Mesenchymal stem cell (in vitro differentiated cells and primary cell): ENCODE data around the gene HOXD4.

Experiments
- DNase-seq: peaks from one replicate; pipeline ENCODE4 v3.0.0-alpha.2; 2013
- H2AFZ ChIP-seq: one replicate; pipeline ENCODE4 v1.6.1; 2013; ENCODE audit warnings: low read depth, mild to moderate bottlenecking, control low read depth, inconsistent platforms, low read length, moderate library complexity
- H2AK5ac ChIP-seq: 2 replicates; pipeline ENCODE4 v1.6.1; 2013; ENCODE audit warnings: low read length, moderate library complexity, mild to moderate bottlenecking, inconsistent platforms; ENCODE audit not compliant: severe bottlenecking
- H2BK120ac ChIP-seq: one replicate; pipeline ENCODE4 v1.6.1; 2013; ENCODE audit warnings: low read depth, mild to moderate bottlenecking, inconsistent platforms, low read length, moderate library complexity
- H2BK12ac ChIP-seq, 2 experiments: one replicate each; pipeline ENCODE4 v1.6.1; 2013; ENCODE audit warnings: inconsistent platforms in 2 of 2, low read length in 2 of 2, mild to moderate bottlenecking in 2 of 2, moderate library complexity in 2 of 2, control low read depth in 1 of 2
- H2BK15ac ChIP-seq: one replicate; pipeline ENCODE4 v1.6.1; 2013; ENCODE audit warnings: mild to moderate bottlenecking, low read depth, inconsistent platforms; ENCODE audit not compliant: poor library complexity, severe bottlenecking
- H2BK5ac ChIP-seq: 2 replicates; pipeline ENCODE4 v1.6.1; 2013; ENCODE audit warnings: low read depth, mild to moderate bottlenecking, low read length, control low read depth, inconsistent platforms; ENCODE audit not compliant: poor library complexity, severe bottlenecking
- H3K14ac ChIP-seq, 2 experiments: one replicate each; pipeline ENCODE4 v1.6.1; 2013; ENCODE audit warnings: inconsistent platforms in 2 of 2, low read length in 2 of 2, control low read depth in 1 of 2, mild to moderate bottlenecking in 1 of 2, moderate library complexity in 1 of 2
- H3K18ac ChIP-seq, 2 experiments: one replicate each; pipeline ENCODE4 v1.6.1; 2013; ENCODE audit warnings: inconsistent platforms in 2 of 2, low read length in 2 of 2, control low read depth in 1 of 2, low read depth in 1 of 2, mild to moderate bottlenecking in 1 of 2
- H3K23ac ChIP-seq, 2 experiments: one replicate each; pipeline ENCODE4 v1.6.1; 2013; ENCODE audit warnings: inconsistent platforms in 2 of 2, low read length in 2 of 2, mild to moderate bottlenecking in 2 of 2, moderate library complexity in 2 of 2, control low read depth in 1 of 2
- H3K27ac ChIP-seq: 2 replicates; pipeline ENCODE4 v1.5.1; 2013; ENCODE audit warnings: mild to moderate bottlenecking, moderate library complexity, low read length, control low read depth, inconsistent platforms; ENCODE audit not compliant: poor library complexity, severe bottlenecking
- H3K27me3 ChIP-seq, 2 experiments: 2 replicates each; pipeline versions ENCODE4 v1.6.1 to v1.7.0; 2013; ENCODE audit warnings: low read length in 2 of 2, mild to moderate bottlenecking in 2 of 2, moderate library complexity in 2 of 2, control low read depth in 1 of 2, inconsistent platforms in 1 of 2; ENCODE audit not compliant: control insufficient read depth in 1 of 2, insufficient read depth in 1 of 2
- H3K36me3 ChIP-seq, 2 experiments: 2 replicates each; pipeline versions ENCODE4 v1.6.1 to v1.7.0; 2013; ENCODE audit warnings: low read length in 2 of 2, control low read depth in 1 of 2, inconsistent platforms in 1 of 2, low read depth in 1 of 2, mild to moderate bottlenecking in 1 of 2; ENCODE audit not compliant: insufficient read depth in 2 of 2, control insufficient read depth in 1 of 2
- H3K4ac ChIP-seq, 2 experiments: one replicate each; pipeline ENCODE4 v1.6.1; 2013; ENCODE audit warnings: inconsistent platforms in 2 of 2, low read length in 2 of 2, mild to moderate bottlenecking in 2 of 2, moderate library complexity in 2 of 2, control low read depth in 1 of 2, low read depth in 1 of 2
- H3K4me1 ChIP-seq: 2 replicates; pipeline ENCODE4 v1.6.1; 2013; ENCODE audit warnings: low read depth, low read length, control low read depth; ENCODE audit not compliant: control insufficient read depth, insufficient read depth
- H3K4me2 ChIP-seq: 2 replicates; pipeline ENCODE4 v1.6.1; 2013; ENCODE audit warnings: low read length, mild to moderate bottlenecking, inconsistent platforms; ENCODE audit not compliant: poor library complexity, severe bottlenecking
- H3K4me3 ChIP-seq, 2 experiments: 2 replicates each; pipeline versions ENCODE4 v1.5.1 to v1.7.0; 2013; ENCODE audit warnings: low read length in 2 of 2, mild to moderate bottlenecking in 2 of 2, control low read depth in 1 of 2, low read depth in 1 of 2; ENCODE audit not compliant: insufficient read depth in 1 of 2
- H3K79me1 ChIP-seq: replicated peaks from 2 replicates; pipeline ENCODE4 v1.6.1; 2013; ENCODE audit warnings: mild to moderate bottlenecking, control low read depth, low read length, inconsistent platforms; ENCODE audit not compliant: poor library complexity, severe bottlenecking
- H3K9ac ChIP-seq: 2 replicates; pipeline ENCODE4 v1.7.0; 2013; ENCODE audit warnings: mild to moderate bottlenecking, low read length, moderate library complexity
- H3K9me3 ChIP-seq: 2 replicates; pipeline ENCODE4 v1.7.0; 2013; ENCODE audit warnings: mild to moderate bottlenecking, low read length; ENCODE audit not compliant: control insufficient read depth
- H4K8ac ChIP-seq: one replicate; pipeline ENCODE4 v1.6.1; 2013; ENCODE audit warnings: inconsistent platforms, mild to moderate bottlenecking, low read length, moderate library complexity
- H4K91ac ChIP-seq: one replicate; pipeline ENCODE4 v1.6.1; 2013; ENCODE audit warnings: mild to moderate bottlenecking, low read length, inconsistent platforms
- WGBS: methylation state at CpG from one replicate; pipeline ENCODE4 v1.1.7; 2013; ENCODE audit warnings: mixed read lengths; 5-methylcytosine and 5-hydroxymethylcytosine counted together

The HOXD4 gene

DNA sequence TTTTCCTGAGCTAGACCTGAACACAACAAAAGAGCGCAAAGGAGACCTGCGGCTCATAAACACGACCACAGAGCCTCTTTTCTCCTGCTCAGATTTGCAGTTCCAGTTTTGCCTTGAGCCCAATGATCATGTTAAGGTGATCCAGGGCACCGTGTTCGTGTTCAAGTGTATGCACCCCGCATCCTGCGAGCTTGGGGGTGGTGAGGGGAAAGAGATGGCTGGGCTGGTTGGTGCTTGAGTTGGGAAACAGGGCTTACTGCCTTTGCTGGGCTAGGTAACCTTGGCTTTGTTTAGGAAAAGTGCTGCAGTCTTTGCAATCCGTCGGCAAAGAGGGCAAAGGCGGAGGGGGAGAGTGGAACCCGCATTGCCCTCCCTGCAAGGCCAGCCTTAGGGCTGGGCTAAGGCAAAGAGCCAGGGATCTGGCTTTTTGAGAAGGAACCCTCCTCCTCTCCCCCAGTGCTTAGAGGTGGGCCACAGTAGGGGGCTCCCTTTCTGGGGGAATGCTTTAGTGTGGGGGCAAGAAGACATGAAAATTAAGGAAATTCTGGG lies 33.5 kb upstream of the HOXD4 start:
- no peak overlapping the region for H2BK12ac ChIP-seq
- H3K4me2 ChIP-seq: no peak overlapping the region
- H3K27ac ChIP-seq: no peak overlapping the region
- H3K27me3 ChIP-seq: peaks cover 88 to 97% of the 10 kb centered on the region in 2 experiments
- no peak overlapping the region for H3K9ac ChIP-seq
- no peak overlapping the region for H2BK15ac ChIP-seq
- H3K79me1 ChIP-seq: no peaks in the 10 kb centered on the region
- no peak for DNase-seq
- H3K36me3 ChIP-seq: no peaks in the 10 kb centered on the region
- H3K14ac ChIP-seq: no peak overlapping the region
- peaks cover 20% of the 10 kb centered on the region for H3K4me1 ChIP-seq
- no peak overlapping the region for H4K8ac ChIP-seq
- no peak overlapping the region for H2AFZ ChIP-seq
- no peak overlapping the region for H3K18ac ChIP-seq
- no peak overlapping the region for H3K23ac ChIP-seq
- H2BK5ac ChIP-seq: no peak overlapping the region
- H3K9me3 ChIP-seq: no peaks in the 10 kb centered on the region
- H2AK5ac ChIP-seq: no peak overlapping the region
- peak overlapping the region in 1 of 2 experiments; percentile 70 for H3K4me3 ChIP-seq
- 46% methylated on average over 11 of the region's 11 CpGs for WGBS
- H2BK120ac ChIP-seq: no peak overlapping the region
- no peak overlapping the region for H3K4ac ChIP-seq
- no peak overlapping the region for H4K91ac ChIP-seq

GRCh38 chr2:176118601-176119339 lies 32.6 kb upstream of the HOXD4 start:
- H3K4me3 ChIP-seq: no peak overlapping the region
- no peak for DNase-seq
- H3K4ac ChIP-seq: no peak overlapping the region
- H2AFZ ChIP-seq: no peak overlapping the region
- H4K91ac ChIP-seq: no peak overlapping the region
- no peak overlapping the region for H4K8ac ChIP-seq
- no peaks in the 10 kb centered on the region for H3K79me1 ChIP-seq
- no peak overlapping the region for H3K9ac ChIP-seq
- no peak overlapping the region for H3K14ac ChIP-seq
- H3K9me3 ChIP-seq: no peaks in the 10 kb centered on the region
- no peak overlapping the region for H2BK12ac ChIP-seq
- no peak overlapping the region for H3K4me2 ChIP-seq
- WGBS: 13% methylated on average over 22 of the region's 24 CpGs
- peaks cover 80 to 96% of the 10 kb centered on the region in 2 experiments for H3K27me3 ChIP-seq
- no peak overlapping the region for H2BK15ac ChIP-seq
- H2AK5ac ChIP-seq: no peak overlapping the region
- no peak overlapping the region for H3K18ac ChIP-seq
- H3K23ac ChIP-seq: no peak overlapping the region
- H2BK5ac ChIP-seq: no peak overlapping the region
- no peak overlapping the region for H3K27ac ChIP-seq
- no peak overlapping the region for H2BK120ac ChIP-seq
- peaks cover 27% of the 10 kb centered on the region for H3K4me1 ChIP-seq
- no peaks in the 10 kb centered on the region for H3K36me3 ChIP-seq

DNA sequence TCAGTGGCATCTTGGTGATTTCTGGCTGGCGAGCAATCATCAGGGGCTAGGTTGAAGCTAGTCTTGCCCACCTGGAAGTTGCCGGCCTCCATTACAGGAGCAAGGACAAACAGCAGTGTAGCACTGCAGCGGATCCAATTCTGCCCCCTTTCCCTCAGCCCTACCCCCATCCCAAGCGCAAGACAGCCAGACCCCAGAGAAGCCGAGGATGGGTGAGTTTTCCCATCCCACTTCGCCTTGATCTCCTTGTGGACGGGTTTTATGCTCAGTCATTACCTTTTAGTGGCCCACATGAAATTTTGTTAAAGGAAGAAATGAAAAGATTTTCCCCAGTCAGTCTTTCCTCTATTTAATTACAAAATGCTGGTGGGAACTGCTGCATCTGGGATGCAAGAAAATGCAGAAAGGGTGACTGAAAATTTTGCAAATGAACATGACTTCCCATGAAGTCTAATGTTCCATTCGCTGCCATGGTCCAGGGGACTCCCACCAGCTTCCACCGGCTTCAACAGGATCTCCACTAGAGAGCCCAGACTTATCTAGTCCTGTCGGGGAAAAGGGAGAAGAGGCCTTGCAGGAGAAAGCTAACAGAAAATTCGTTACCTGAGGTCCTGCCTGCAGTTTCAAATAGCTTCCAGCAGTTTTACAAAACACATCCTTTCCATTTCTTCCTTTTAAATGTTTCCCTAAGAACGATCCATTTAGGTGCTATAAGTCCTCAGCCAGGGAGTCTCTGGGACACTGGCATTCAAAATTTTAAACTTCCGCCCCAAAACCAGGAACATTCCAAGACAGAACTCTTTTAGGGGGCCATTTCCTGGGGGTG lies 30.8 kb upstream of the HOXD4 start:
- Histone ChIP-seq H4K91ac (no peak overlapping the region), H3K27ac (no peak overlapping the region), H3K79me1 (no peaks in the 10 kb centered on the region), H4K8ac (no peak overlapping the region), H3K14ac (no peak overlapping the region), H2AK5ac (no peak overlapping the region), H2BK5ac (no peak overlapping the region), H3K9me3 (no peaks in the 10 kb centered on the region), H2BK15ac (no peak overlapping the region), H3K4ac (no peak overlapping the region), H3K27me3 (peaks cover 68 to 97% of the 10 kb centered on the region in 2 experiments), H3K23ac (no peak overlapping the region), H3K36me3 (no peaks in the 10 kb centered on the region), H3K9ac (no peak overlapping the region), H3K4me3 (no peak overlapping the region), H3K4me1 (peaks cover 25% of the 10 kb centered on the region), H2AFZ (no peak overlapping the region), H2BK120ac (no peak overlapping the region), H3K4me2 (no peak overlapping the region), H3K18ac (no peak overlapping the region), H2BK12ac (no peak overlapping the region)
- DNase-seq: no peak
- WGBS: 22% methylated on average over 10 of the region's 13 CpGs
